Activated T-cell treated with anti-CD3 and anti-CD28 coated beads for 24 hours (primary cell): Measurements from ENCODE around the gene RBM20.
"Not testable (repeated sequence)": the region's sequence is repeated elsewhere in the genome, so short reads cannot be mapped to it uniquely, and the experiment has no call there.

Experiments
- DNase-seq: peaks from one replicate; pipeline ENCODE4 v3.0.0-alpha.2; 2020; ENCODE audit warnings: low read depth

Gene RBM20

GRCh38 chr10:110705596-110705995, 61.5 kb downstream of the RBM20 start:
- not testable (repeated sequence) for DNase-seq

DNA sequence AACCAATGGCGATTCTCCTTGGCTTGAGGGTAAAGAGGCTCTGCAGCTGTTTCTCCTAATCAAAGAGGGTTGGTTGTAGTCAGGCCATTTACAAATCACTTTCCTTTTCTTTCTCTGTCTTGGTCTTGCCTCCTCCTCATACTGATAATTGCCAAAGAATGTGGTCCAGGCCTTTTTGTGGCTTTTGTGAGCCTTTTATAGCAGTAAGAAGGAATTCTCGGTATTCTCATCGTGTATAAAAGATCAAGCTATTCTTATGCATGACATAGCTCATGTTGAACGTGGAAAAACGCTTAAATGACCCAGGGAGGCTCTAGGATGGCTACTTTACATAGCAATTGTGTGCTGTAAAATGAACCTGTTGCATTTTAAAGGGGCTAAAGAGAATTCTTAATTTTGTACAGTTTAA, 62.6 kb downstream of the RBM20 start:
- no peak for DNase-seq

DNA sequence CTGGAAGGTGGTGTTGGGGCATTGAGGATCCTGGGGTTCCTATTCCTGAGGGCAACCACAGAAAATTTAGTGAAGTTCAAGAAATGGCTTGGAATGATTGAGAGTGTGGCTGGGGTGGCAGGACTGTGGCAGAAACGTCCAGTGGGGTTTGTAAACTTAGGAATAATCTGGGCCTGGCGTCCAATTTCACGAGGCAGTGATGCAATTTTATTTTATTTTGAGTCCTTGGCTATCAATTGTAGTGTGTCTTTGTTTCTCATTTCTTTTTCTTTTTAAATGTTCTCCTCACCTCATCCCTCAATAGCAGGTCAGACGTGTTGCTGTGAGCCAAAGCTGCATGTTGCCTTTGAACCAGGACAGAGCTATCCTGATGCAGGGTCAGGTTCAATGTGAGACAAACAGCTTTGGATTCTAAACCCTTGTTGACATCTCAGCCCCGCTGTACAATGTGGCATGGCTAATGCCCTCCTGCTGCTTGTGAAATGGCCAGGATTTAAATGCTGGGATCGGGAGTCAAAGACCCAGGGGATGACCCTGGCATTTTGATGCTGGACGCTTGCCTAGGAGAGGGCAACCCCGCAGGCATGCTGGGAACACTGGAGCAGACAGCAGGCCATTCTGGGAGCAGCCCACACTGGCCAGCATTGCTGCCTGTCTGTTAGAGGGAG, 64.8 kb downstream of the RBM20 start:
- no peak for DNase-seq

GRCh38 chr10:110709444-110709828, 65.3 kb downstream of the RBM20 start:
- no peak for DNase-seq

- no peak for DNase-seq
Observed at GRCh38 chr10:110709964-110710587, 65.9 kb downstream of the RBM20 start.

- no peak for DNase-seq
Observed at GRCh38 chr10:110710621-110711020, 66.5 kb downstream of the RBM20 start.

DNA sequence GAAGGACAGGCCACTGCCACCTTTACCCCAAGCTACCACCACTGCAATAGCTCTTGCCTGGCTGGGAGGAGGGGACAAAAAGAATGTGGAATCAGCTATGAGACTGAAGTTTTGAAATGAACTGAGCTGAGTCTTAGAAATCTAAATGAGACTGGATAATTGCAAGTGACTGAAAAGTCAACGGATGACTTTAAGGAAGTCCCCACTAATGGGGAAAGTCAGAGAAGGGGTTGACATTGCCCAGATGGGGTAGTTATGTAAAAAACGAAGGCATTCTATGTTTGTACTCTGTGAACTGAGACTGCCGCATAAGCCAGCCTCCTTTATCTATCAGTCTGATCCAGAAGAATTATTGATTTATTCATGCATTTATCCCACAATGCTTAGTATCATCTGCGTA, 67.2 kb downstream of the RBM20 start:
- no peak for DNase-seq

GRCh38 chr10:110714356-110714755, 70.2 kb downstream of the RBM20 start:
- no peak for DNase-seq

GRCh38 chr10:110717781-110718589, 73.8 kb downstream of the RBM20 start:
- DNase-seq: no peak

GRCh38 chr10:110721406-110722038, 77.4 kb downstream of the RBM20 start:
- no peak for DNase-seq

- DNase-seq: no peak
Observed at GRCh38 chr10:110723224-110723891, 79.2 kb downstream of the RBM20 start.

- no peak for DNase-seq
Observed at GRCh38 chr10:110724116-110724921, 80.2 kb downstream of the RBM20 start.

DNA sequence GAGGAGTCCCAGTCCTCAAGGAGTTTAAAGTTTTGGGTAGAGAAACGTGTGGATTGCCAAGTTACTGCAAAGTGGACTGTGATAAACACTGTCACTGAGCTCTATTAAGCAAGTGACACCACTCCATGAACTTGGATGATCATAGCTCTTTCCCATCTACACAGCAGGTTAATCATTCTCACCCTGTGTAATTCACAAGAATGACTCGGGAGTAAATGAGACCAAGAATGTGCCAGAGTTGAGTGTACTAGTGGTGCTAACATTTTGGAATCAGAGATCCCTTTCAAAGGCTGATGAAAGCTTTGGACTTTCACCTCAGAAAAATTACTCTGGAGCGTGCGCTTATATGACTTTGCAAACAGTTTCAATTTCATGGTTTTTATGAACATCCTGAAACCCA, 80.8 kb downstream of the RBM20 start:
- no peak for DNase-seq

DNA sequence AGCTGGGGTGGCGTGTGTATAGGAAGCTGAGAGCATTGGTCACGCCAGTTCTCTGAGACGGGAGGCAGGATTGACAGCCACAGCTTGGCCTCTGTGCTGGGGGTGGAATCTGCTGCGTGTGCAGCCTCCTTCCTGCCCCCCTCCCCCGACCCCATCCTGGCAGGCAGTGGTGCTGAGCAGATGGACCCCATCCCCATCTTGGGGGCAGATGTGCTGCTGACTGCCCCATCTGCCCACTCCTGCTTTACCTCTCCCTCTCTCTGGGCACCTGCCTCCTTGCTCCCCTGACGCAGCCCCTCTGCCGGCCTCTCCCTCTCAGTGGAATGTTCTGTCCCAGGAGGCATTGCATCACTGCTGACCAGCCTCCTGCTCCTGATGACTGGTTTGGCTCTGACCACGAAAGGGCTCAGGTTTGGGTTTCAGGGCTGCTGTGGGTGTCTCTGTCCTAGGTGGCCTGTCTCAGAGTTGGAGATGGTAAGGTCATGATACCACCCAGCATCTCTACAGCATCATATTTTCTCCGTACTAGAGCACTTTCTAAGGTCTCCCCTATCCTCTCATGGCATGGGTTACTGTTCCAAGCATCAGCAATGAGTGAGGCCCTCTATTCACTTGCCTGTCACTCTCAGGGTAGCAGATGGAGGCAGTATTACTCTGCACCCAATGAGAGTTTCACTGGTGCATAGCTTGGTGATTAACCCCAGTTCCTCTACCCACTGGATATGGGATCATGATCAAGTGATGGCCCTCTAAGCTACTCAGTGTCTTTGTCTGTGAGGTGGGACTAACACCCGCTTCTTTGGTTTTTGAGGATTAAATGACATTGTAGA, 81.9 kb downstream of the RBM20 start:
- DNase-seq: no peak

GRCh38 chr10:110727785-110728184, 83.6 kb downstream of the RBM20 start:
- not testable (repeated sequence) for DNase-seq

- DNase-seq: no peak
Observed at GRCh38 chr10:110730345-110731050, 86.4 kb downstream of the RBM20 start.

DNA sequence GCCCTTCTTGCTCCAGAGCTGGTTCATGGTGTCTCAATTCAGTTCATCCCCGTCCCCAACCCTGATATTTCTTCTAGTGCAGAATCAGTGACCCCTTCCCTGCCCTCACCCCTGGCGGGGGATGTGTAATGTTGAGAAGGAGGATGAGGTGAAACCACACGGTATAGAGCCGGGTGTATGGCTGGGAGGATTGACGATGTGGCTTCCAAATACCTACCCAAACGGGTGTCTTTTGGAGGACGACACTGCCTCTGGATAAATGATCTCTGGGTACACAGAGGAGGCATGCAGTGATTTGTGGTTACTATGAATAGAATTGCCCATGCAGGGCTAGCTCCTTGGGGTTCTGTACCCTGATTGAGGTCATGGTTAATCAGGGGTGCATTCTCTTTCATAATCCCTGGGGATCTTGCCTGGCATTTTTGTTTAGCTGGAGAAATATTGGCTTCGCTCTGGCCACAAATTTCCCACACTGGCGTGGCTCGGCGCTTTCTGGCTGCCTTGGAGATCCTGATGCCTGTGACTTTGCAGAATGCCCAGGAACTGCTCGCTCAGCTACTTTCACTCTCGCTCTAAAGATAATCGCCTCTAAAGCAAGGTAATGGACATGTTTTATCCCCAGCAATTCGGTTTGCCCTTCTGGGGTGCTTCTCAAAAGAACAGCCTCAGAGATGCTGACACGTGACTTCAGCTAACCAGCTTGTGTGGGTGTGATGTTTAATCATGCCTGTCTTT, 89.2 kb downstream of the RBM20 start:
- no peak for DNase-seq

DNA sequence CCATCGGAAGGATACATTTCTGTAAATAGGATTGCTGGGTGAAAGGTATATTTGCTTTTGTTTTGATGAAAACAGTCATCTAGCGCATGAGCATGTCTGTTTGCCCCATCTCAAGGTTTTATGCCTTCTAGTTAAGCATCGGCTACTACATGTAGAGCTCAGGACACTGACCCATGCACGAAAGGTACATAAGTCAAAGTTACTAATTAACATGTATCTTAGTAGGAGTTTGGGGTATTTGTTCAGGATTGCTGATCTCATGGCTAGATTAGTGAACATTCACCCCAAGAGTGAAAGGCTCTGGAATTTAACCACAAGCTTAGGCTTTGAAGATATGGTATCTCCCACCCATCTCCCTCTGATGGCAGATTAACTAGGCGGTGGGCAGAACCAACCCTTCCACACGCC, 91.5 kb downstream of the RBM20 start:
- DNase-seq: no peak
